ENCODE results near the gene GTF2F1. TPM values are rescaled to one million over a fixed set of nuclear protein-coding genes. Genes with fewer than 3 reads are reported as not detected.

Gene GTF2F1
- polyA plus RNA-seq, 1 donor from 2014 or later, result 25.4 TPM

Other genes starting within 250 kb of the GTF2F1 start
- 1.7 TPM for gene MLLT1, start 113.2 kb downstream of the GTF2F1 start, polyA plus RNA-seq
- gene ACER1, start 59.6 kb downstream of the GTF2F1 start, polyA plus RNA-seq, result not detected
- 103 TPM for gene CLPP, start 31.6 kb downstream of the GTF2F1 start, polyA plus RNA-seq
- 96.4 TPM for gene ALKBH7, start 20.4 kb downstream of the GTF2F1 start, polyA plus RNA-seq
- gene PSPN, start 17.2 kb downstream of the GTF2F1 start, polyA plus RNA-seq, result 0.65 TPM
- gene KHSRP, start 31.6 kb upstream of the GTF2F1 start, polyA plus RNA-seq, result 18.7 TPM
- not detected for gene SLC25A41, start 40.6 kb upstream of the GTF2F1 start, polyA plus RNA-seq
- gene SLC25A23, start 66.6 kb upstream of the GTF2F1 start, polyA plus RNA-seq, result 28.2 TPM
- gene CRB3, start 71.1 kb upstream of the GTF2F1 start, polyA plus RNA-seq, result 4.2 TPM
- 80.7 TPM for gene DENND1C, start 88.6 kb upstream of the GTF2F1 start, polyA plus RNA-seq
- 14.6 TPM for gene TUBB4A, start 109.1 kb upstream of the GTF2F1 start, polyA plus RNA-seq
- 14.7 TPM for gene TNFSF9, start 137.9 kb upstream of the GTF2F1 start, polyA plus RNA-seq
- gene CD70, start 198.0 kb upstream of the GTF2F1 start, polyA plus RNA-seq, result 28.4 TPM

All from IgD-negative memory B cell (primary cell).